Pancreas (tissue), 10 donors: ENCODE measurements around the gene THRAP3. TPM values are rescaled to one million over a fixed set of nuclear protein-coding genes. Genes with fewer than 3 reads are reported as not detected.
A peak's percentile ranks its signal among the peaks of the same experiment; 100 is the strongest.

Experiments
- ATAC-seq, 4 donors: fragments of 200-7000 bp; cut with Tn5 transposase; one replicate each; pipeline versions ENCODE4 v1.8.0 to v1.9.1; 2020; ENCODE audit warnings: mild to moderate bottlenecking in 4 of 4, moderate library complexity in 4 of 4
- DNase-seq, 6 donors: peaks; one replicate each; pipeline ENCODE4 v3.0.0-alpha.2; 2020
- FAIRE-seq: peaks from 2 replicates; lab custom pipeline; 2012; peaks lifted over from hg19 to GRCh38; lab: Jason Lieb, UNC
- H3K27ac ChIP-seq, 4 donors: fragments of 200-600 bp; sonication (generic); 1 replicate in 3 of 4; 2 replicates in 1 of 4; pipeline versions ENCODE4 v1.5.0 to v1.8.0; 2020
- H3K27me3 ChIP-seq, 4 donors: fragments of 200-600 bp; one replicate each; pipeline ENCODE4 v1.8.0; 2021
- H3K36me3 ChIP-seq, 3 donors: fragments of 200-600 bp; sonication (generic) in 1 of 3; one replicate each; pipeline versions ENCODE4 v1.5.0 to v1.8.0; 2020 to 2021
- H3K4me1 ChIP-seq, 3 donors: fragments of 200-600 bp; one replicate each; pipeline ENCODE4 v1.8.0; 2021
- H3K4me3 ChIP-seq, 4 donors: fragments of 200-600 bp; sonication (generic) in 2 of 4; one replicate each; pipeline versions ENCODE4 v1.5.0 to v1.8.0; 2020 to 2021
- H3K9me3 ChIP-seq, 4 donors: fragments of 200-600 bp; one replicate each; pipeline ENCODE4 v1.8.0; 2021
- CTCF ChIP-seq, 4 donors: fragments of 200-600 bp; sonication (generic) in 3 of 4; IDR thresholded peaks; one replicate each; pipeline versions ENCODE4 v1.5.0 to v1.8.0; 2021; ENCODE audit warnings: antibody characterized with exemption in 4 of 4
- WGBS, 2 donors: extraction: QIAGEN DNeasy Blood & Tissue Kit; methylation state at CpG; one replicate each; pipeline ENCODE4 v1.1.7; 2013; 5-methylcytosine and 5-hydroxymethylcytosine counted together
- intact Hi-C, 3 donors: fragments of 100-400 bp; cut with DNase I; formaldehyde crosslinking; loops; one replicate each; pipeline versions ENCODE4 v1.11.1 to v1.14.2; 2022
- polyA plus RNA-seq, 2 donors: library from polyadenylated mRNA; stranded (reverse); fragments of 200-250 nt; gene quantifications; one replicate each; pipeline ENCODE4 v1.2.3, GENCODE V29; 2013
- total RNA-seq, 6 donors: library from RNA; stranded (reverse); fragmentation: NEBNext Ultra II Directional in 4 of 6; extraction: Animal tissue kit (Norgen Biotek cat#: 25700) in 4 of 6; gene quantifications; one replicate each; pipeline versions ENCODE4 v1.2.1 to v1.2.4, GENCODE V29; 2021 to 2023
- donor health status: healthy with polysubstance abuse.
- donor health status: DM: no; HTN: no; CAD: no; lungs with moderate emphysema.
- donor health status: DM: no; HTN: no; CAD: no.
- donor health status: control.
- donor health status: control.
- donor health status: Bipolar disorder and iron deficiency.
- donor health status: DM: yes; HTN: yes; CAD: no.
- donor health status: DM: no; HTN: no; CAD: no.
- donor health status: DM: no; HTN: no; CAD: no.
- donor health status: DM: yes; HTN: yes; CAD: no.

The THRAP3 gene
- total and polyA plus RNA-seq, 8 donors = 17.0 to 54.7 (median 29.9) TPM

DNA sequence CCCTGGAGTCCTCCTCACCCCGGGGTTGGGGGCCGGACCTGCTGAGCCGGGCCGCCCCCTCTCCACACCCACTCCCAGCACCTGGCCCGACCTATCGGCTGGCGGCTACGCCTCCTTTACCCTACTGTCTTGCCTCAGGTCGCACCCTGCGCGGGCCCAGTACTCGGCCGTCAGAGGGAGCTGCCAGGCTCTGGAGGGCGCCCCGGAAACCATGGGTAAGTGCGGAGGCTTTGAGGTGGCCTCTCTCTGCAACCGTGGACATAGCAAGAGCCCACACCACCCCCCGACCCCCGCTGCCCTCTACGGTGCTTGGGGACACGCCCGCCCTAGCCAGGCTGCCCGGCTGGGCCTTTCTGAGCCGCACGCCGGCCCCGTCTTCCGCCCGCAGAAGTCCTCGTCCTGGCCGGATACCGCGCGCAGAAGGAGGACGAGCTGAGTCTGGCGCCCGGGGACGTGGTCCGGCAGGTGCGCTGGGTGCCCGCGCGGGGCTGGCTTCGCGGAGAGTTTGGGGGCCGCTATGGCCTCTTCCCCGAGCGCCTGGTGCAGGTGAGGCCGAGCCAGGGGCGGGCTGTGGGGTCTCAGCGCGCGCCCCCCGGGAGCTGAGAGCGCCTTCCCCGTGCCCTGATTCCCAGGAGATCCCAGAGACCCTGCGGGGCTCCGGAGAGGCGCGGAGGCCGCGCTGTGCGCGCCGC lies 82.1 kb downstream of the THRAP3 start, which contains the start of gene SH3D21:
Gene SH3D21 (plus strand): TSS at position 159 of the 692 bp plus-strand sequence. CDS start 53 bp downstream, at position 212.
- DNase-seq (peak; percentile 28 to 85 (median 60)), FAIRE-seq (no peak), ATAC-seq (peak; percentile 69 to 78 (median 76))
- Histone ChIP-seq H3K4me1 (peaks cover 0 to 4% (median 0%) of the 10 kb centered on the region in 3 donors), H3K27me3 (no peaks in the 10 kb centered on the region), H3K36me3 (peaks cover 0 to 22% (median 17%) of the 10 kb centered on the region in 3 donors), H3K27ac (peak within 1 kb of the TSS; percentile 37 to 63 (median 58)), H3K4me3 (peak within 1 kb of the TSS; percentile 44 to 79 (median 68)), H3K9me3 (no peaks in the 10 kb centered on the region)
- intact Hi-C loops = no loop called here
- WGBS, 2 donors = 3% methylated on average over 29 to 65 of the region's 65 CpGs
- no peak for TF ChIP-seq CTCF (IDR thresholded peaks at IDR 0.05)

DNA sequence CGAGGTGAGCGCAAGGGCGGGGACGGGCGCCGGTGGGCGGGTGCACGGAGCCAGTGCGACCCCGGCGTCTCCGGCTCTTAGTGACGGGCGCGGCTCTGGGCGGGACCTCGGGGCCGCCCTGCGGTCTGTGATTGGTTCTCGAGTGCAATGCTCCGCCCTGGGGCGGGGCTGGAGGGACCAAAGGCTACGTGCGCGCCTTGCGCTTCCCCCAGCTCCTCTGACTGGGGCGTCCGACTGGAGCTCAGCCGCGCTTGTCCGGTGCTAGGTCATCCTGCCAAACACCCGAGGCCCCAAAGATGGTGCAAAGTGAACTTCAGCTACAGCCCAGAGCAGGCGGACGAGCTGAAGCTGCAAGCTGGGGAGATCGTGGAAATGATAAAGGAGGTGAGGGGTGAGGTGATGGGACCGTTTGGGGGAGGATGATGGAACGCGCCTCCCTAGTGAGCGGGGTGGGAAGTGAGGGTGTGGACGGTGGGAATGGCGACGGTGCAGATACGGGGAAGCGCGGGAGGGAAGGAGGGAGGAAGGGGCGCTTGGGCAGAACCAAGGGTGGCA lies 82.7 kb downstream of the THRAP3 start:
- intact Hi-C loops = no loop called here

DNA sequence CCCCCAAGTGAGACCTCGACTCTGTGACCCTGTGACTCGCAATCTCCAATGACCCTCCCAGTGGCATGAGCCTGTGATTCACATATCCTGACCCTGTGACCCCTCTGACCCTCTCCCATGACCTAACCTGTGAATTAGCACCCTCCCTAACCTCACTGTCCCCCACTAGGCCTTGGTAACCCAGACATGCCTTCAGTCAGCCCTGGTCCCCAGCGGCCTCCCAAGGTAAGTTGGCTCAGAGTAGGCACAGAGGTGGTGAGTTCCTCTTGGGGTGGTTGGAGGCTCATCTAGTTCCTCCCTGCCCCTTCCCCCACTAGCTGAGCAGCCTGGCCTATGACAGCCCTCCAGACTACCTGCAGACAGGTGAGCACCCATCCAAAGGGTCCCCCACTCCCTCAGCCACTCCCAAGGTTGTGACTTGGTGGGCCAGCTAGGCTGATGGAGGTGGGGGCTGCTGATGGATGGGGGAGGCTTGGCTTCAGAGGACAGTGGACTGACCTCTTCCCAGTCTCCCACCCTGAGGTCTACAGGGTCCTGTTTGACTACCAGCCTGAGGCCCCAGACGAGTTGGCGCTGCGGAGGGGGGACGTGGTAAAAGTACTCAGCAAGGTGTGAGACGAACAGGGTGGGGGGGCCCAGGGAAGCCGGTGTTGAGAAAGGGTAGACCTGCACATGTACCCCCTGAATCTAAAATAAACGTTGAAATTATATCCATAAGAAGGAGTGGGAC lies 83.5 kb downstream of the THRAP3 start:
- no peak for TF ChIP-seq CTCF (IDR thresholded peaks at IDR 0.05)
- DNase-seq (peak in 1 of 6 donors; percentile 26), ATAC-seq (no peak), FAIRE-seq (no peak)
- H3K4me1 ChIP-seq = peaks cover 0 to 4% (median 0%) of the 10 kb centered on the region in 3 donors
- H3K27me3 ChIP-seq = no peaks in the 10 kb centered on the region
- peaks cover 0 to 12% (median 6%) of the 10 kb centered on the region in 3 donors for H3K36me3 ChIP-seq
- no peaks in the 10 kb centered on the region for H3K9me3 ChIP-seq
- intact Hi-C loops = no loop called here
- 79 to 85% methylated on average over 9 to 10 of the region's 10 CpGs for WGBS, 2 donors
- H3K4me3 ChIP-seq = peak overlapping the region in 1 of 4 donors; percentile 70
- H3K27ac ChIP-seq = no peak overlapping the region

More for the DNA sequence above, 82.7 kb downstream of the THRAP3 start:
- H3K27me3 ChIP-seq = no peaks in the 10 kb centered on the region
- FAIRE-seq = no peak
- H3K36me3 ChIP-seq = peaks cover 0 to 16% (median 11%) of the 10 kb centered on the region in 3 donors
- peak overlapping the region; percentile 44 to 79 (median 68) for H3K4me3 ChIP-seq
- WGBS, 2 donors = 3 to 4% methylated on average over 46 of the region's 46 CpGs
- ATAC-seq = peak; percentile 96 to 98 (median 97)
- peak overlapping the region; percentile 37 to 63 (median 58) for H3K27ac ChIP-seq
- no peaks in the 10 kb centered on the region for H3K9me3 ChIP-seq
- no peak for TF ChIP-seq CTCF (IDR thresholded peaks at IDR 0.05)
- peaks cover 0 to 4% (median 0%) of the 10 kb centered on the region in 3 donors for H3K4me1 ChIP-seq
- peak; percentile 85 to 95 (median 88) for DNase-seq

DNA sequence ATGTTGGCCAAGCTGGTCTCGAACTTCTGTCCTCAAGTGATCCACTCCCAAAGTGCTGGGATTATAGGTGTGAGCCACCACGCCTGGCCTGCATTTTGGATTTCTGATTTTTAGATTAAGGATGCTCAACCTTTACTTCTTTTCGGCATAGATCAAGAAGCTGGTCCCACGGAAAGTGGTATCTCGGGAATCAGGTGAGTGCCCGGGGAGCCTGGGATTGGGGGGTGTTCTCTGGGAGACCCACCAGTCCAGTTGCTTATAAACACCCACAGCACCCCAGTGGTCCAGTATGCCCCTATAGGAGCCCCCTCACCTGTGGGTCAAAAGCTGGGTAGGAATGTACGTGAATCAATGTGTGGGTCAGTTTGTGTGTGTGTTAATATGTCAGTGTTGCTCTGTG lies 85.2 kb downstream of the THRAP3 start:
- H3K36me3 ChIP-seq = peaks cover 0 to 1% (median 0%) of the 10 kb centered on the region in 3 donors
- peaks cover 0 to 4% (median 0%) of the 10 kb centered on the region in 3 donors for H3K4me1 ChIP-seq
- WGBS, 2 donors = 93 to 95% methylated on average over 7 of the region's 7 CpGs
- no peaks in the 10 kb centered on the region for H3K27me3 ChIP-seq
- H3K27ac ChIP-seq = no peak overlapping the region
- FAIRE-seq = no peak
- no peak for ATAC-seq
- no peak overlapping the region for H3K4me3 ChIP-seq
- H3K9me3 ChIP-seq = no peaks in the 10 kb centered on the region
- intact Hi-C loops = no loop called here
- no peak for DNase-seq
- TF ChIP-seq CTCF (IDR thresholded peaks at IDR 0.05) = no peak
